GM12892 (cell line): ENCODE data around the gene EML6.

Experiments
- POLR2A ChIP-seq: IDR thresholded peaks from 2 replicates; pipeline ENCODE4 v1.6.1; 2011; ENCODE audit warnings: low read depth, low read length, control low read depth
- POLR2AphosphoS5 ChIP-seq: IDR thresholded peaks from 2 replicates; pipeline ENCODE4 v1.6.1; 2011; ENCODE audit warnings: low read depth, low read length, control low read depth

DNA sequence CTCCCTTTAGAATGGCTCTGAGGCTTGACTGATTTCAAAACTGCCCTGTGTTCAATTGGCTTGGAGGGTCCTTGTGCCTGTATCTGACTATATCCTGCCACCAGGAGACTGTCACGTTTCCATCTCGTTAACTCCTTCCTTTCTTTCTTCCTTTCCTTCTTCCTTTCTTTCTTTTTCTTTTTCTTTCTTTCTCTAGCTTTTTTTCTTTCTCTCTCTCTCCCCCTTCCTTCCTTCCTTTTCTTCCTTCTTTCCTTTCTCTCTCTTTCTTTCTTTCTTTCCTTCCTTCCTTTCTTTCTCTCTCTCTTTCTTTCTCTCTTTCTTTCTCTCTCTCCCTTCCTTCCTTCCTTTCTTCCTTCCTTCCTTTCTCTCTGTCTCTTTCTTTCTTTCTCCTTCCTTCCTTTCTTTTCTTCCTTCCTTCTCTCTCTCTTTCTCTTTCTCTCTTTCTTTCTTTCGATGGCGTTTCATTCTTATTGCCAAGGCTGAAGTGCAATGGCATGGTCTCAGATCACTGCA, 38.1 kb upstream of the EML6 start:
- no peak for TF ChIP-seq POLR2AphosphoS5
- TF ChIP-seq POLR2A = no peak
